Frontal cortex (tissue), 4 donors: ENCODE measurements around the gene SLAMF6. TPM values are rescaled to one million over a fixed set of nuclear protein-coding genes. Genes with fewer than 3 reads are reported as not detected.
"Not testable (repeated sequence)": the region's sequence is repeated elsewhere in the genome, so short reads cannot be mapped to it uniquely, and the experiment has no call there.

Experiments used
- DNase-seq, 2 donors: peaks; one replicate each; pipeline ENCODE4 v3.0.0; 2012; ENCODE audit warnings: low spot score in 2 of 2
- FAIRE-seq: peaks from 2 replicates; lab custom pipeline; 2012; peaks lifted over from hg19 to GRCh38; lab: Jason Lieb, UNC
- total RNA-seq: library from RNA; depleted of rRNA; stranded (reverse); fragments of >200 nt; gene quantifications from one replicate; pipeline ENCODE4 v1.2.3, GENCODE V29; 2014
- donor health status: control.
- donor health status: control.
- donor health status: control.

SLAMF6 gene
- total RNA-seq, 1 donor from 2014 or later: under 0.01 TPM

DNA sequence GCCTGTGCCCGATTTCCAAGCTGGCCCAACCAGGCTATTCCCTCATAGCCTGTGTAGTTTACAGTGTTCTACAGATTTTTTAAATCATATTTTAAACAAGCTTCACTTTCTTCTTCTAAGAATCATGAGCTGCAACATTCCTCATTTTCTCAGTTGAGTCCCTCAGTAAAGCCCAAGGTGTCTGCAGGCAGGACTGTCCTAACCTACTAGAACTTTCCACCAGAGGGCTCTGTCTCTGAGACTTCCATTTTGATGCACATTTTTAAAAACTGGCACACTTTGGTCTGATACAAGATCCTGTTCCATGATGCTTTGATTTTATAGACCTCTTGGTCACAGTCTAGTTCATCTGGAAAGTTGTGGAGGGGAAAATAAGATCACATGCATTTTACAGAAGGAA is 21.6 kb upstream of the SLAMF6 start:
- DNase-seq (no peak), FAIRE-seq (no peak)

DNA sequence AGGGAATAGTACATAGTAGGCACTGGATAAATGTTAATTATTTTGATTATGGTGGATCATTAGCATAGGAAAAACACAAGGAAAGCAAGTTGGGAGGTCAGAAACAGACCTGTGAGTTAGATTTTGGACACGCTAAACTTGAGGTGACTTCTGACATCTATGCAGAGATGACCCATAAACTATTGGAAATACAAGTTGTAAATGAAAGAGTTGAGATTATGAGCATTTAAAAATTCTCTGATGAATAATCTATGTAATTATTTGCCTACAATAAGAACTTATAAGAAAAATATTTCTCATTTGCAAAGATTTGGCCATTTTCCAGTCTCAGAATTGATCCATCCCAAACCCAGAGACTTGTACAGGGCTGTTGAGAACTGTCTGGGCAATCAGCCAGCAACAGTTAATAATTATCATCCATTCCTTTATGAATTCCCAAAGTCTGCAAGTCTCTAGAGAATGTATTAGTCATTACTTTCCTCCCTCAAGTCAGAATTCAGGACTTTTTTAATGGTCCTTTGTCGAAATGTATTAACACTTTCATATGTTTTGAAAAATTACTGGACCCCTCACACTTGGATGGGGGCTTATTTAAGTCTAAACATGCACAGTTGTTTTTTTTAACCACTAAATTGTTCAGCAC is 19.4 kb upstream of the SLAMF6 start:
- no peak for DNase-seq
- FAIRE-seq: no peak

DNA sequence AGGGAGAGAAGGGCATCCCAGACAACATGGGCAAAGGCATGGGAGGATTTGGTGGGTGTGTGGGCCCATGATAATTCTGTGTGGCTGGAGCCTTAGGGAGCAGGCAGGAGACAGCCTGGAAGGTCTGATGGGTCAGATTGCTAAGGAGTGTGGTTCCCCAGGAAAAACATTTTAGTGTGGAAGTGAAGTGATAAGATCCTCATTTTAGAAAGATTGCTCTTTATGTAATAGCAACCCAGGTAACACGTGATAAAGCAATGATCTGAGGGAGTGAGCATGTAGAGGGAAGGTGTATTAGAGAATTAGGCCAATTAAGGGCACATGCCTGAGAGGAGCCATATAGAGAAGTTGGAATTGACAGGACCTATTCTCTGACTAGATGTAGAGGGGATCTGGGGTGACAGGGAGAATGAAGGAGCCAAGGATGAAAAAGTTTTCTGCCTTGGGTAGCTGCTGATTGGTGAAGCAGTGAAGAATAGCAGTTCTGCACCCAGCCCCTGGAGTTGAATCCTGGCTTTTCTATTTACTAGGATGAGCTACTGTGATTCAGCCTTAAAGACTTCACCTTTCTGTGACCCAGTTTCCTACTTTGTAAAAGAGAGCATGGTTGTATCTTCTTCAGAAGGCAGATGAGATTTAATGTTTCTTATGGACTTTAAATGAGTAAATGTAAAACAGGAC is 18.7 kb upstream of the SLAMF6 start:
- DNase-seq (no peak), FAIRE-seq (no peak)

DNA sequence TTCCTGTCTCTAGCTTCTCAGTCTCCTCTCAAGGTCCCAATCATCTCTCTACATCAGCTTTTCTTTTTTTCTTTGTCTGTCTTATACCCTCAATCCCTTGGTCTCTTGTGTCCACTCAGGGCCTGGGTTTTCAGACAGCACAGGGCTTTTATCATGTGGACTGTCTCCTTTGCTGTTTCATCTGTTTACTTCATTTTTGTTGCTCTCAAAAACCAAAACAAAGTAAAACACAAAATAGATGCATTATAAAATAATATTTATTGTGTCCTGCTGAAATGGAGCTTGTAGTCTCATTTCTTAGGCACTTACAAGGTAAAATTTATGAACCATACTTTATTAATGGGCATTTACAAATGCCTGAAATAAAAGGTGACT is 17.8 kb upstream of the SLAMF6 start:
- no peak for DNase-seq
- no peak for FAIRE-seq

DNA sequence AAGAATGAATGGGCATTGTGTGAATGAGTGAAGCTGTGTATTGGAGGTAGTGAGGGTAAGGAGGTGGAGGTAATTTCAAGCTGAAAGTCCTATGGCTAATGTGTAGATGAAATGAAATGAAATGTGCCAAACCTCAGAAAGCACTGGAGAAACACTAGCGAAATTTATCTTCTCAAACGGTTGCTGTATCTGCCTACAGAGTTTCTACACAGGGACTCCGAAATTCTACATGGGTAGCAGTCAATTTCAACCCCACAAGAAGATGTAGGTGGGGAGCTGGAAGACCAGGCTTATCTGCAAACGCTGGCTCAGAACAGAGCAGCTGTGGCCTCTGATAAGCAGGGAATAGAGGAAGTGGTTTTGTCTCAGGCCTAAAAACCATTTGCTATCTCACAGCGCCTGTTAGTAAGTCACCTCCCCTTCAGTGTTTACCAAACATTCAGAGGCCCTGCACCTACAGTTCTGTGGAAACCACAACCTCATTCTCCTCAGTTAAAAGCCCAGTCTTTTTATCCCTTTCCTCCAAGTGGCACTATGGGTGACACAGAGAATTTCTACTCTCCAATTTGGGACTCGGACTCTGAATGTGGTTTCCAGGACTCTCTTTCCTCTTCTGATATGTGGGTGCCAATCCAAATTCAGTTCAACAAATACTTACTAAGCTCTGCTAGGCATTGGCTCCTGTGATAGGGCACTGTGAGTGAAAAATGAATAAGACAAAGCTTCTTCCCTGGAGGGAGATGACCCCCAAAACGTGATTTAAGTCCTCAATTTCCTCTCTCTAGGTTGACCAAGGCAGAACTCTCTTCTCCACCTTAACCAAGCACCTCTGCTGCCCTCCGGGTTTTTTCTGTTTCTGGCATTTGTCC is 17.2 kb upstream of the SLAMF6 start:
- DNase-seq: no peak
- FAIRE-seq: no peak

DNA sequence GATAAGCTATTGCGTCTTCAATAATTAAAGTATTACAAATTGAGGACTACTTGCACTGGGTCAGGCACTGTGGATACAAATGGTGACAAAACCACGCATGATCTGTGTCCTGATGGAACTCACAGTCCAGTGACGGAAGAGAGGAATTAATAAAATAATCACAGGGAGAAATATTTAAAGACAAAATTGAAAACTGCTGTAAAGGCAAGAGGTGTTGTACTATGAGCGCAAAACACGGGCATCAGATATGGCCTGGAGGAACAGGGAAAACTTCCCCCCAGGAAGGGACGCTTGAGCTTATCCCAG is 16.6 kb upstream of the SLAMF6 start:
- no peak for DNase-seq
- no peak for FAIRE-seq

DNA sequence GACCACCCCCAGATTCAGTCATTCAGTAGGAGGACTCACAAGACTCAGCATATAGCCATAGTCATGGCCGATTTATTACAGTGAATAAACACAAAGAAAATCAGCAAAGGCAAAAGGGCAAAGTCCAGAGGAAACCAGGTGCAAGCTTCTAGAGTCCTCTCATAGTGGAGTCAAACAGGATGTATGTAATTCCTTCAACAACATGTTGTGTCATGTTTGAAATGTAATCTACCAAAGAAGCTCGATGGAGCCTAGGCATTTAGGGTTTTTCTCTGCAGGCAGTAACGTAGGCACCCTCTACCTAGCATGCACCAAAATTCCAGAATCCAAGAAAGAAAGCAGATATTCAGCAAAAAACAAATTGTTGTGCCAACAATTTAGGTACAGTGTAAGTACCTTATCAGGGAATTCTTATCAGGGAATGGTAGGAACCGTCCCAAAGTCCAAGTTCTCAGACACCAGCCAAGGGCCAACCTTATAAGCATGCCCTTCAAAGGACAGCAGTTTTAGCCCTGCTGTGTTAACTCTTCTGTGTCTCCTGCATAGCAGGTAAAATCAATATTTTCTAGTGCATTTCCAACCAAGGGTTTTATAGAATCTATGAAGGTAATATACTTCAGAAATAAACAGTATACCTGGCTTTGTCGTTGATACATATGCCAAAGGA is 16.1 kb upstream of the SLAMF6 start:
- no peak for DNase-seq
- no peak for FAIRE-seq

DNA sequence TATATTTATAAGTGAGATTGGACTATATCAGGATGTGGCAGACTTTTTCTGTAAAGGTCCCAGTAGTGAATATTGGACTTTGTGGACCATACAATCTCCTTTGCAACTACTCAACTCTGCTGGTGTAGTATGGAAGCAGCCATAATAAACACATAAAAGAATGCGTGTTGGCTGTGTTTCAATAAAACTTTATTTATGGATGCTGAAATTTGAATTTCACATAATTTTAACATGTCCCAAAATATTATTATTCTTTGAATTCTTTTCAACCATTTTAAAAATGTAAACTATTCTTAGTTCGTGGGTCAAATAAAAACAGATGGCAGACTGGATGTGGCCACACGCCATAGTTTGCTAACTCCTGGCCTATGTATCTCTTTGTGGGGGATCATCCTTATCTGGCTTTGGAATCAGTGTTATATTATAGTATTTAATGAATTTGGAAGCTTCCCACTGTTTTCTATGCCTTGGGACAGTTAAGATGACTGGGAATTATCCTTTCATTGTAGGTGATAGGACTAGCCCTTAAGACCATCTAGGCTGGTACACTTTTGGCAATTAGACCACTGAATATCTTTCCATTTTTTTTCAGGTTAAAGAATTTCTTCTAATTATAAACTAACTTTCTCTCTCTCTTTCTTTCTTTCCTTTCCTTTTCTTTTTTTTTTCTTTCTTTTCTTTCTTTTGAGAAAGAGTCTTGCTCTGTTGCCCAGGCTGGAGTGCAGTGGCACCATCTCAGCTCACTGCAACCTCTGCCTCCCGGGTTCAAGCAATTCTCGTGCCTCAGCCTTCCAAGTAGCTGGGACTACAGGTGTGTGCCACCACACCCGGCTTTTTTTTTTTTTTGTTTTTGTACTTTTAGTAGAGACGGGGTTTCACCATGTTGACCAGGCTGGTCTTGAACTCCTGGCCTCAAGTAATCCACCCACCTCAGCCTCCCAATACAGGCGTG is 14.9 kb upstream of the SLAMF6 start:
- no peak for DNase-seq
- no peak for FAIRE-seq

DNA sequence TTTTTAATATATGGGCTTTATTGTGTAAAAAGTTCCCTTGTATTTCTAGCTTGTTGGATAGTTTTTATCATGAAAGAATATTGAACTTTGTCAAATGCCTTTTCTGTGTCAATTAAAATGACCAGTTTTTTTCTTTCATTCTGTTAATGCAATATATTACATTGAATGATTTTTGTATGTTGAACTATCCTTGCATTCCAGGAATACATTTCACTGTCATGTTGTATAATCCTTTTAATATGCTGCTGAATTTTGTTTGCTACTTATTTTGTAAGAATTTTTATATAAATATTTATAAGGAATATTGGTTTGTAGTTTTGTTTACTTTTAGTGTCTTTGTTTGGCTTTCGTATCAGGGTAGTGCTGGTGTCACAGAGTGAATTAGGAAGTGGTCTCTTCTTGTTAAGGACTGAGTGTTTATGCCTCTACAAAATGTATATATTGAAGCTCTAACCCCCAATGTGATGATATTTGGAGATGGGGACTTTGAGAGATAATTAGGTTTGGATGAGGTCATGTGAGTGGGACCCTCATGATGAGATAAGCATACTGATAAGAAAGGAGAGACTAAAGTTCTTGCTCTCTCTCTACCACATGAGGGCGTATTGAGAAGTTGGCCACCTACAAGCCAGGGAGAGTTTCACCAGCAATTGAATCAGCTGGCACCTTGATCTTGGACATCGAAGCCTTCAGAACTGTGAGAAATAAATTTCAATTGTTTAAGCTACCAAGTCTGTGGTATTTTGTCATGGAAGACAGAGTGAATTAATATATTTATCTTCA is 12.0 kb upstream of the SLAMF6 start:
- FAIRE-seq (no peak), DNase-seq (no peak)

DNA sequence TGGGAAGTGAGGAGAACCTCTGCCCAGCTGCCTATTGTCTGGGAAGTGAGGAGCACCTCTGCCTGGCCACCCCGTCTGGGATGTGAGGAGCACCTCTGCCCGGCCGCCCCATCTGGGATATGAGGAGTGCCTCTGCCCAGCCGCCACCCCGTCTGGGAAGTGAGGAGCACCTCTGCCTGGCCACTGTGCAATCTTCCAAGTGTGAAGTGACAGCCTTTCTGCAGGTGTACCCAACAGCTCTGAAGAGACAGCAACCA is 9.4 kb upstream of the SLAMF6 start:
- not testable (repeated sequence) for DNase-seq, FAIRE-seq

DNA sequence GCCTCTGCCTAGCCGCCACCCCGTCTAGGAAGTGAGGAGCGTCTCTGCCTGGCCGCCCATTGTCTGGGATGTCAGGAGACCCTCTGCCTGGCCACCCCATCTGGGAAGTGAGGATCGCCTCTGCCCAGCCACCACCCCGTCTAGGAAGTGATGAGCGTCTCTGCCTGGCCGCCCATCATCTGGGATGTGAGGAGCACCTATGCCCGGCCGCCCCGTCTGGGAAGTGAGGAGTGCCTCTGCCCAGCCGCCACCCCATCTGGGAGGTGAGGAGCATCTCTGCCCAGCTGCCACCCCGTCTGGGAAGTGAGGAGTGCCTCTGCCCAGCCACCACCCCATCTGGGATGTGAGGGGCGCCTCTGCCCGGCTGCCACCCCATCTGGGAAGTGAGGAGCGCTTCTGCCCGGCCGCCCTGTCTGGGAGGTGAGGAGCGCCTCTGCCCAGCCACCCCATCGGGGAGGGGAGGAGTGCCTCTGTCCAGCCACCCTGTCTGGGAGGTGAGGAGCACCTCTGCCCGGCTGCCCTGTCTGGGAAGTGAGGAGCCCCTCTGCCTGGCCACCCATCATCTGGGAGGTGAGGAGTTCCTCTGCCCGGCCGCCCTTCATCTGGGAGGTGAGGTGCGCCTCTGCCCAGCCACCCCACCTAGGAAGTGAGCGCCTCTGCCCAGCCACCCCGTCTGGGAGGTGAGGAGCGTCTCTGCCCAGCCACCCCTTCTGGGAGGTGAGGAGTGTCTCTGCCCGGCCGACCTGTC is 8.9 kb upstream of the SLAMF6 start:
- not testable (repeated sequence) for FAIRE-seq, DNase-seq

DNA sequence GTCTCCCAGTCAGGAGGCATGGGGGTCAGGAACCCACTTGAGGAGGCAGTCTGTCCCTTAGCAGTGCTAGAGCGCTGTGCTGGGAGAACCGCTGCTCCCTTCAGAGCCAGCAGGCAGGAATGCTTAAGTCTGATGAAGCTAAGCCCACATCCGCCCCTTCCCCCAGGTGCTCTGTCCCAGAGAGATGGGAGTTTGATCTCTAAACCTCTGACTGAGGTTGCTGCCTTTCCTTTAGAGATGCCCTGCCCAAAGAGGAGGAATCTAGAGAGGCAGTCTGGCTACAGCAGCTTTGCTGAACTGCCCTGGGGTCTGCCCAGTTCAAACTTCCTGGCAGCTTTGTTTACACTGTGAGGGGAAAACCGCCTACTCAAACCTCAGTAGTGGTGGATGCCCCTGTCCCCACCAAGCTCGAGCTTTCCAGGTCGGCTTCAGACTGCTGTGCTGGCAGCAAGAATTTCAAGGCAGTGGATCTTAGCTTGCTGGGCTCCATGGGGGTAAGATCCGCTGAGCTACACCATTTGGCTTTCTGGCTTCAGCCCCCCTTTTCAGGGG is 6.4 kb upstream of the SLAMF6 start:
- not testable (repeated sequence) for FAIRE-seq, DNase-seq

DNA sequence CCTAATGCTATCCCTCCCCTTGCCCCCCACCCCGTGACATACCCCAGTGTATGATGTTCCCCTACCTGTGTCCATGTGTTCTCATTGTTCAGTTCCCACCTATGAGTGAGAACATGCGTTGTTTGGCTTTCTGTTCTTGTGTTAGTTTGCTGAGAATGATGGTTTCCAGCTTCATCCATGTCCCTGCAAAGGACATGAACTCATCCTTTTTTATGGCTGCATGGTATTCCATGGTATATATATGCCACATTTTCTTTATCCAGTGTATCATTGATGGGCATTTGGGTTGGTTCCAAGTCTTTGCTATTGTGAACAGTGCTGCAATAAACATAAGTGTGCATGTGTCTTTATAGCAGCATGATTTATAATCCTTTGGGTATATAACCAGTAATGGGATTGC is 734 bp upstream of the SLAMF6 start:
- FAIRE-seq, DNase-seq: not testable (repeated sequence)

DNA sequence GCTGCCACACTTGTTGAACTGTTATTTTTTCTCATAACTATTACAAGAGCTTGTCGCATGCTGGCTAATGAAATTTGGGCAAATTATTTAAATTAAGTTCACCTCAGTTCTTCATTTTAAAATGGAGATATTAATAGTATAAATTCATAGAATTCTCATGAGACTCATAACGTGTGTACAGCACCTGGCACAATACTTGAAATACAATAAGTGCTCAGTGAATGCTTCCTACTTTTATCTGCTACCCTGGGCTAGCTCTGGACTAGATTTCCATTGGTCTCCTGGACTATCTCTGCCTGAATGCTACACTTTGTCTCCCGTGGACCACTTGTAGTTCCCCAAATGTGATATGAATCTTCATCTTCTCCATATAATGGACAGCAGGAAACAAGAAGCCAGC is 919 bp downstream of the SLAMF6 start:
- FAIRE-seq (no peak), DNase-seq (no peak)

DNA sequence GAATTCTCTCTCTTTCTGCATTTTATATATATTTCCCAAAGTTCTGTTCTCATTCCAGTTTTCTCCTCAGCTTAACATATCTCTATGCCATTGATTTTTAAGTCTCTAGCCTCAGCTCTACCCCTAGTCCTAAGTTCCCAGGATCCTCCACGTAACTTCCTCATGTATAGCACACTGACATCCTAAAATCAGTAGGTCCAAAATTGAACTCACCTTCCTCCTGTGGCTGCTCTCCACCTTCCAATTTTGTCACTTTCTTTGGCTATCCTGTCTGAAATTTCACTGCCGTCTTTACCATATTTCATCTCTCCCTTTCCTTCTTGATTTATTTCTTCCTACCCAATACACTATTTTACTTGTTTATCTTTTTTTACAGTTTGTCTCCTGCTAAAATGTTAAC is 1.5 kb downstream of the SLAMF6 start:
- FAIRE-seq: no peak

DNA sequence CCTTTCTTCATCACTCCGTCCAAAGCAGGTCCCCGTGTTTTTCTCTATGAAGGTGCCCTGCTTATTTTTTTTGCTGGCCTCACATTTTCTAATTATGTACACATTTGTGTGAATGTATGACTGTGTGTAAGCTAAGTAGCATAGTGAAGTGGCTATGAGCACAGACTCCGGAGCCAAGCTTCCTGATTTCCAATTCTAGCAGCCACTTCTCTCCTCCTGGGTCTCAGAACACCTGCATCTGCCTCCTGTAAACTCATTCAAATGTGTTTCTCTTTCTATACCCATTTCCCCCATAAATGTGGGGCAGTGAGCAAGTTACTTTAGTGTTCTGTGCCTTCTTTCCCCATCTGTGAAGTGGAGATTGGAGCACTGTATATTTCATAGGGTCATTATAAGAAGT is 2.1 kb downstream of the SLAMF6 start:
- FAIRE-seq (no peak), DNase-seq (no peak)

More for the DNA sequence above, 1.5 kb downstream of the SLAMF6 start:
- no peak for DNase-seq

DNA sequence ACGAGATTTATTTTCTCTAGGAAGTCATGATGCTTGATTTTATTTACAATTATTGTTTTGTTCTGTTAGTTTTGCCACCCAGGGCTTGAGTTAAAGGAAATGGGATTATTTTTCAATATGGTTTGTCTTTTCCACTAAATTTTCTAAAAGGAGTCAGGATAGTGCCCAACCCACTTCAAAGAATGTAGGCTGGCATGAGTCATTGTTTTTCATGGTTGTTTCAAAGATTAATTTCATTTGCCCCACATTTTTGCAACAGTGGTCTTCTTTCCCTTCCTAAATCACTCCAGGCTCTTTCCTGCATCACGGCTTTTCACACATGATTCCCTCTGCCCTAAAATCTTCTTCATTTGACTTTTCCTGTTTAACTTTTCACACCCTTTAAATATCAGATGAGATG is 2.5 kb downstream of the SLAMF6 start:
- DNase-seq (no peak), FAIRE-seq (no peak)
